CD4-positive, CD25-positive, alpha-beta regulatory T cell (primary cell): ENCODE measurements around the gene CPED1. TPM values are rescaled to one million over a fixed set of nuclear protein-coding genes. Genes with fewer than 3 reads are reported as not detected.
"Not testable (repeated sequence)": the region's sequence is repeated elsewhere in the genome, so short reads cannot be mapped to it uniquely, and the experiment has no call there.

Source experiments
- ATAC-seq, 2 donors: fragments of 150-1000 bp; cut with Tn5 transposase; one replicate each; pipeline ENCODE4 v1.10.0; 2021; ENCODE audit warnings: low read depth in 2 of 2, moderate number of reproducible peaks in 2 of 2, moderate library complexity in 1 of 2
- DNase-seq, 3 donors: peaks; one replicate each; pipeline versions ENCODE4 v3.0.0 to v3.0.0-alpha.2; 2012 to 2022; ENCODE audit warnings: mixed read lengths in 1 of 3
- H3K27ac ChIP-seq: one replicate; pipeline ENCODE4 v1.7.0; 2013; ENCODE audit warnings: mild to moderate bottlenecking, low read length; ENCODE audit not compliant: insufficient read depth, poor library complexity, severe bottlenecking
- H3K27me3 ChIP-seq: one replicate; pipeline ENCODE4 v1.7.0; 2013; ENCODE audit warnings: low read length; ENCODE audit not compliant: control insufficient read depth, insufficient read depth
- H3K36me3 ChIP-seq: one replicate; pipeline ENCODE4 v1.7.0; 2013; ENCODE audit warnings: mild to moderate bottlenecking, low read length, moderate library complexity; ENCODE audit not compliant: control insufficient read depth, insufficient read depth
- H3K4me1 ChIP-seq: 2 replicates; pipeline ENCODE4 v1.7.0; 2013; ENCODE audit warnings: mild to moderate bottlenecking, low read length; ENCODE audit not compliant: insufficient read depth, control insufficient read depth, poor library complexity, severe bottlenecking
- H3K4me3 ChIP-seq: one replicate; pipeline ENCODE4 v1.7.0; 2013; ENCODE audit warnings: low read depth, mild to moderate bottlenecking, low read length, moderate library complexity
- H3K9me3 ChIP-seq, 2 experiments: 1 replicate in 1 of 2; 2 replicates in 1 of 2; pipeline ENCODE4 v1.7.0; 2013; ENCODE audit warnings: low read length in 2 of 2, mild to moderate bottlenecking in 1 of 2, moderate library complexity in 1 of 2; ENCODE audit not compliant: control insufficient read depth in 2 of 2
- H3K27ac Mint-ChIP-seq, 3 donors: one replicate each; pipeline ENCODE4 v1.8.0; 2020 to 2022; ENCODE audit warnings: mild to moderate bottlenecking in 3 of 3, mixed read lengths in 3 of 3, moderate library complexity in 2 of 3
- H3K27me3 Mint-ChIP-seq: one replicate; pipeline ENCODE4 v1.8.0; 2022; ENCODE audit warnings: mild to moderate bottlenecking, mixed read lengths
- H3K36me3 Mint-ChIP-seq: one replicate; pipeline ENCODE4 v1.8.0; 2020; ENCODE audit warnings: mixed read lengths
- H3K4me1 Mint-ChIP-seq, 4 donors: one replicate each; pipeline ENCODE4 v1.8.0; 2020 to 2022; ENCODE audit warnings: mixed read lengths in 4 of 4, mild to moderate bottlenecking in 1 of 4
- H3K4me3 Mint-ChIP-seq, 4 donors: one replicate each; pipeline ENCODE4 v1.8.0; 2020 to 2022; ENCODE audit warnings: mild to moderate bottlenecking in 4 of 4, mixed read lengths in 4 of 4, moderate library complexity in 3 of 4
- H3K9me3 Mint-ChIP-seq, 7 donors: one replicate each; pipeline ENCODE4 v1.8.0; 2020 to 2022; ENCODE audit warnings: mixed read lengths in 7 of 7, mild to moderate bottlenecking in 3 of 7, moderate library complexity in 2 of 7
- polyA plus RNA-seq, 4 donors: library from polyadenylated mRNA; unstranded; fragments of 300-500 nt; fragmentation: Illumina TruSeq; gene quantifications; one replicate each; pipeline ENCODE4 v1.2.3, GENCODE V29; 2021
- total RNA-seq: library from RNA; stranded (reverse); gene quantifications from one replicate; pipeline ENCODE4 v1.2.3, GENCODE V29; 2022

The CPED1 gene
- total and polyA plus RNA-seq, 5 donors from 2014 or later, result 0.17 to 0.24 TPM; not detected in 3

DNA sequence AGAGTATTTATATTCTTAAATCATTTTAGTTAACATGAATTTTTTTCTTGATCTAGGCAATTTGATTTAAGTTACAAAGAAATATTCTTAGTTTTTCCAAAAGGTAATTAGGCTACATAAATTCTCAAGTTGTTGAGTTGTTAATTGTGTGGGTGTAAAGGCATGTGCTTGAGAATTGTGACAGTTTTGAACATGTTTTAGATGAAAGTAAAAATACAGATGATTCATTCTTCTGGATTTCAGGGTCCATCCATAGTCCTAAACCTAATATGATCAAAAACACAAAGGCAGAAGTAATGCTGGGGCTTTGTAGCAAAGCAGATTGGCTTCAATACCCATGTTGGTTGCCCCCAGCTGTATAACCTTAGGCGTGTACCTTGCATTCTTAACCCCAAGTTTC lies 127.9 kb downstream of the CPED1 start:
- Mint-ChIP-seq H3K9me3 (peaks cover 0 to 2% (median 0%) of the 10 kb centered on the region in 7 donors), H3K27me3 (peaks cover 3% of the 10 kb centered on the region), H3K36me3 (no peaks in the 10 kb centered on the region), H3K4me3 (no peak overlapping the region), H3K27ac (no peak overlapping the region), H3K4me1 (no peaks in the 10 kb centered on the region)
- no peak overlapping the region for H3K27ac ChIP-seq
- H3K9me3 ChIP-seq, result no peaks in the 10 kb centered on the region
- H3K36me3 ChIP-seq, result no peaks in the 10 kb centered on the region
- no peaks in the 10 kb centered on the region for H3K4me1 ChIP-seq
- ATAC-seq (no peak), DNase-seq (no peak)
- H3K27me3 ChIP-seq, result no peaks in the 10 kb centered on the region
- no peak overlapping the region for H3K4me3 ChIP-seq

DNA sequence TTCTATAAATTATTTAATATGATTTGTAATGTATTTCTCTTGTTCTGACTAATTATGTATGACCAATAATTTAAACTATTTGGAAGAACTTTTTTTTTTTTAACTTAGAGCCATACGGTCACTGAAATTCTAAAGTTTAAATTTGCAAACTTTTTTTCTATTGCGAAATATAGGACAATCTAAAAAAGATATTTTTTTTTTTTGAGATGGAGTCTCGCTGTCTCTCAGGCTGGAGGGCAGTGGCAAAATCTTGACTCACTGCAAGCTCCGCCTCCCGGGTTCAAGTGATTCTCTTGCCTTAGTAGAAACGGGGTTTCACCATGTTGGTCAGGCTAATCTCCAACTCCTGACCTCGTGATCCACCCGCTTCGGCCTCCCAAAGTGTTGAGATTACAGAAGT lies 130.5 kb downstream of the CPED1 start:
- H3K36me3 Mint-ChIP-seq, result no peaks in the 10 kb centered on the region

DNA sequence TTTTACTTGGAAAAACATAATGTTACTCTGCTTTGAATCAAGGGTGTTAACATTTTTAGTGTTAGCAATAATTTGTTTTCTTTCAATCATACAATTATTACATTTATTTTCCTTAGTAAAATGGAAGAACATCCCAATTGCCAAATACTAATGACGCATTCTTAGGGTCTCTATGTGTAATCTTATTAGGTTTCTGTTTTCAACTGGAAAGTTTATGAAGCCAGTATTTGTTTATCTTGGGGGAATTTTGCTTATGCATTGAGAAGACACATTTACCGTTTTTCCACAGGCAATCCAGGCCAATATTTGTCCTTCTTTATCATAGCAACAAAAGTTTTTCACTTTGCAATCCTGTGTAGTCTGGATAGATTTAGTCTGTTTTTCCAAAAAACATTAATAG lies 134.5 kb downstream of the CPED1 start:
- Mint-ChIP-seq H3K4me1 (no peaks in the 10 kb centered on the region), H3K27me3 (no peaks in the 10 kb centered on the region), H3K27ac (no peak overlapping the region)

More for the DNA sequence above, 130.5 kb downstream of the CPED1 start:
- Mint-ChIP-seq H3K27me3 (no peaks in the 10 kb centered on the region), H3K4me1 (no peaks in the 10 kb centered on the region), H3K4me3 (no peak overlapping the region), H3K27ac (no peak overlapping the region), H3K9me3 (peaks cover 0 to 2% (median 0%) of the 10 kb centered on the region in 7 donors)
- no peaks in the 10 kb centered on the region for H3K9me3 ChIP-seq
- no peaks in the 10 kb centered on the region for H3K4me1 ChIP-seq
- H3K4me3 ChIP-seq, result no peak overlapping the region
- no peak overlapping the region for H3K27ac ChIP-seq
- H3K36me3 ChIP-seq, result no peaks in the 10 kb centered on the region
- no peaks in the 10 kb centered on the region for H3K27me3 ChIP-seq
- ATAC-seq (no peak), DNase-seq (no peak)

DNA sequence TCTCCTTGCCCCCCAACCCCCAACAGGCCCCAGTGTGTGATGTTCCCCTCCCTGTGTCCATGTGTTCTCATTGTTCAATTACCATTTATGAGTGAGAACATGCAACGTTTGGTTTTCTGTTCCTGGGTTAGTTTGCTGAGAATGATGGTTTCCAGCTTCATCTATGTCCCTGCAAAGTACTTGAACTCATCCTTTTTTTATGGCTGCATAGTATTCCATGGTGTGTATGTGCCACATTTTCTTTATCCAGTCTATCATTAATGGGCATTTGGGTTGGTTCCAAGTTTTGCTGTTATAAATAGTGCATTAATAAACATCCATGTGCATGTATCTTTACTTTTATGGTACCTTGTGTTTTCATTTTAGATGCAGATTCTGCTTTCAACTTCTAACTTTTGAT lies 136.9 kb downstream of the CPED1 start:
- not testable (repeated sequence) for H3K4me1 ChIP-seq, ATAC-seq, H3K27me3 ChIP-seq, H3K4me1 Mint-ChIP-seq, H3K36me3 Mint-ChIP-seq, H3K4me3 Mint-ChIP-seq, H3K36me3 ChIP-seq, H3K27ac Mint-ChIP-seq, H3K27me3 Mint-ChIP-seq, H3K27ac ChIP-seq, H3K9me3 ChIP-seq, H3K4me3 ChIP-seq, H3K9me3 Mint-ChIP-seq, DNase-seq

More for the DNA sequence above, 134.5 kb downstream of the CPED1 start:
- H3K27me3 ChIP-seq, result no peaks in the 10 kb centered on the region
- Mint-ChIP-seq H3K4me3 (no peak overlapping the region), H3K36me3 (no peaks in the 10 kb centered on the region), H3K9me3 (peaks cover 0 to 2% (median 0%) of the 10 kb centered on the region in 7 donors)
- H3K27ac ChIP-seq, result no peak overlapping the region
- no peak for DNase-seq
- H3K4me3 ChIP-seq, result no peak overlapping the region
- no peaks in the 10 kb centered on the region for H3K9me3 ChIP-seq
- no peaks in the 10 kb centered on the region for H3K4me1 ChIP-seq
- ATAC-seq, result no peak
- H3K36me3 ChIP-seq, result no peaks in the 10 kb centered on the region

DNA sequence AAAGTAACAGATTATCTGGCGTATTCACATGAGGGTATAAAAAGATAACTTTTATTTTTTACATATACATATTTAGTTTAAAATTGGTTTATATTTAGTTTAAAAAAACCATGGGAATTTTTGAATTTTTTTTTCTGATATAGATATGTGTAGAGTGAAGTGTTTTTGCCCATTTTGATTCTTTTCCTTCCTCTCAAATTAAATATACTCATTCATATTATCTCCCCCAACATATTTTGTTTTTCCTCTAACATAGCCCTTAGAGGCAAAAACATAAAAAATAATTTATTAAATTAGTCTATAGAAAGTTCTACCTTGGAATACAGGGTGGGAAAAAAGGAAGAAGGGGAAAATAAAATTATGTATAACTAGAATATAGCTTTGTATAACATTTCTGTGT lies 137.7 kb downstream of the CPED1 start:
- H3K27ac ChIP-seq, result no peak overlapping the region
- no peaks in the 10 kb centered on the region for H3K9me3 ChIP-seq
- no peaks in the 10 kb centered on the region for H3K4me1 ChIP-seq
- H3K27me3 ChIP-seq, result no peaks in the 10 kb centered on the region
- no peak for ATAC-seq
- Mint-ChIP-seq H3K27me3 (peaks cover 5% of the 10 kb centered on the region), H3K9me3 (no peaks in the 10 kb centered on the region), H3K27ac (no peak overlapping the region), H3K4me3 (no peak overlapping the region), H3K36me3 (no peaks in the 10 kb centered on the region), H3K4me1 (no peaks in the 10 kb centered on the region)
- no peak for DNase-seq
- H3K36me3 ChIP-seq, result no peaks in the 10 kb centered on the region
- no peak overlapping the region for H3K4me3 ChIP-seq

DNA sequence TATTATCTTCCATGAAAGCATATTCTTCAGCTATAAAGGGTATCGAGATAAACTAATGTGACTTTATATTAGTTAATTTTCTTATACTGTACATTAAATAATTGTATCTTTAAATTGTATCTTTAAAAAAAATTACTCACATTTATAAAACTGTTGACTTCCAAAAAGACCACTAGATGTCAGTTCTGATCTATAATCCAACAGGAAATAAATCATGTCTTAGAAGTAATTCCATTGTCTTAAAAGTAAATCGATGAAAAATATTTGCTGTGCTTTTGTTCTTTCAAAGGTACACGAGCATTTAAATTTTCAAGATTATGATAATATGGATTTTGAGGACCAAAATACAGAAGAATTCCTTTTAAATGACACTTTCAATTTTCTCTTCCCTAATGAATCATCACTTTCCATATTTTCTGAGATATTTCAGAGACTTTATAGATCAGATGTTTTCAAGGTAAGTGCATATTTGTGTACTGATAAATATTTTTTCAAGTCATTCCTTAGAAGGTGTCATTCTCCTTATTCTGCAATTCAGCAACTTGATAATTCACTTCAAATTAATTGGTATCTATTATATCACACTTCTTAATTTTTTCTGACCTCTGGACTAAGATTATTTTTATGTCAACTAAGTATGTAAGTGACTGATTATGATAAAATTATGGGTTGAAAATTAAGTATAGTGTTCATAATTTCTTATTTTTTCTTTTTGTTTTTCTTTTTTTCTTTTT lies 138.5 kb downstream of the CPED1 start:
- Mint-ChIP-seq H3K36me3 (no peaks in the 10 kb centered on the region), H3K4me1 (no peaks in the 10 kb centered on the region), H3K27me3 (peaks cover 5% of the 10 kb centered on the region), H3K9me3 (no peaks in the 10 kb centered on the region), H3K27ac (no peak overlapping the region), H3K4me3 (no peak overlapping the region)
- no peaks in the 10 kb centered on the region for H3K36me3 ChIP-seq
- no peaks in the 10 kb centered on the region for H3K9me3 ChIP-seq
- no peaks in the 10 kb centered on the region for H3K27me3 ChIP-seq
- H3K4me3 ChIP-seq, result no peak overlapping the region
- ATAC-seq, result no peak
- no peak overlapping the region for H3K27ac ChIP-seq
- no peak for DNase-seq
- H3K4me1 ChIP-seq, result no peaks in the 10 kb centered on the region

DNA sequence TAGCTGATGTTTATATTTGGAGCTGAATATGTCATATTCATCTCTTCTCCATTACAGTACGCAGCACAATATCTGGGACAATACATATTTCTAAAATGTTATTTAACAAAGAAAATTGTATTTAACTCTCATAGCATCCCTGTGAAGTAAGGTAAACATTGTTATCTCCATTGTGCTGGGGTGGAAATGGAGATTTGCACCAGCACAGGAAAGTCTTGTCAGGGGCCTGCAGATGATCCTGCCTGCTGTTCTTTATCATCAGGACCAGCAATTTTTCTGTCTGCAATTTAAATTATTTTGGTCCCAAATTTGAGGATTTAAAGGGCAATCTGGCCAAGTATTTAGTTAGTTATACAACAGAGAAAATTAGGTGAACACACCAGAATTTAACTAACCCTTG lies 144.4 kb downstream of the CPED1 start:
- no peak overlapping the region for H3K4me3 Mint-ChIP-seq

DNA sequence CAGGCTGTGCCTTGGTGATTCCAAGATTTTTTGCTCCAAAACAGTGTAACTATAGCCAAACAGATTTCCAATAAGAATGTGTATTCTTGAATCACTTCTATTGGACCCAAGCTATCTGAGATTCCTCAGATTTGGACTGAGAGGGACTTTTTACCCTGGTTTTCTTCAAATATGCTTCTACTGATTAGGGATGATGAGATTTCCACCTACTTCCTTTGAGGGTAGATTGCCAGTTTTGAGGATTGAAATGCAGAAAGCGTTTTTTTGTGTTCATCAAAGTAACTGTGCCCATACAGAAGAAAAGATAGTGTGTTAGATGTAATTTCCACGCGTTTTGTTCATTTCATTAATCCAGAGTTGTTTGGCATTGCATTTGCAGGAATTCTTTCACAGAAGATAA lies 144.9 kb downstream of the CPED1 start:
- Histone ChIP-seq H3K4me1 (no peaks in the 10 kb centered on the region), H3K9me3 (no peaks in the 10 kb centered on the region), H3K36me3 (no peaks in the 10 kb centered on the region), H3K27ac (no peak overlapping the region), H3K4me3 (no peak overlapping the region), H3K27me3 (no peaks in the 10 kb centered on the region)
- Mint-ChIP-seq H3K27me3 (peaks cover 5% of the 10 kb centered on the region), H3K27ac (no peak overlapping the region), H3K9me3 (no peaks in the 10 kb centered on the region), H3K36me3 (no peaks in the 10 kb centered on the region), H3K4me3 (no peak overlapping the region), H3K4me1 (no peaks in the 10 kb centered on the region)
- DNase-seq (no peak), ATAC-seq (no peak)

More for the DNA sequence above, 144.4 kb downstream of the CPED1 start:
- no peak for DNase-seq
- Histone ChIP-seq H3K9me3 (no peaks in the 10 kb centered on the region), H3K27ac (no peak overlapping the region), H3K4me3 (no peak overlapping the region), H3K27me3 (no peaks in the 10 kb centered on the region), H3K4me1 (no peaks in the 10 kb centered on the region), H3K36me3 (no peaks in the 10 kb centered on the region)
- Mint-ChIP-seq H3K36me3 (no peaks in the 10 kb centered on the region), H3K9me3 (no peaks in the 10 kb centered on the region), H3K27me3 (peaks cover 5% of the 10 kb centered on the region), H3K4me1 (no peaks in the 10 kb centered on the region), H3K27ac (no peak overlapping the region)
- no peak for ATAC-seq
